GM21515 (cell line): ENCODE data around the gene PSMB10.
"Not testable (repeated sequence)": the region's sequence is repeated elsewhere in the genome, so short reads cannot be mapped to it uniquely, and the experiment has no call there.

ENCODE experiments used
- ATAC-seq: cut with Tn5 transposase; IDR thresholded peaks from one replicate; pipeline ENCODE4 v1.9.1; 2021; ENCODE audit not compliant: unreplicated experiment

PSMB10 gene

DNA sequence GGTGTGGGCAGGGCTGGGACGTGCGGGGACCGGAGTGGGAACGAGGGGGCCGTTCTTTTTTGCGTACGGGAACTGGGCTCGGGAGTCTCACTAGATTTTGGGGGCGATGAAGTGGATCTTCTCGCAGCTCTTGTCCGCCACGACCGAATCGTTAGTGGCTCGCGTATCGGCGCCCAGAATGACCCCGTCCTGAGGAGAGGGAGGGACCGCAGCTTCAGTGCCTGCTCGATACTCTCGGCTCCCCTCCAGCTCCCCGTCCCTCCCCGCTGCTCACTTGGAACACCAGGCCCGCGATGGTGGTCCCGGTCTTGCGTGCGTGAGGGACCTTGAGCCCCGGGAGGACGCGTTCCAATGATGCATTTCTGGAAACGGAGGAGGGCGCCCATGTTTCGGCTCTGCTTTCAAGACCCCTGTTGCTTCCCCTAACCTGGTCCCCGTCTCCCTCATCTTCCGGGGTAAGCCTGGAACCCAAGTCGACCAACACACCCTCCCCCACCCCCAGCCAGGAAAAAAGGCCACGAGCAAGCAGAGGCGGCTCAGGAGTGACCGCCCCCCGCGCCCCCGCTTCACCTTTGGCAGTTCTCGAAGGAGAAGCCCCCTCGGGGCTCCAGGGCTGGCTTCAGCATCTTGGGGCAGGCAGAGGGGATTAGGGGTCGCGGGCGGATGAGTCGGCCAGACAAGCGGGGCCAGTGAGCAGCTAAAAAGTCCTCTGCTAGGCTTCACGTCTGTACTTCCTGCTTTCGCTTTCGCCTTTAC is at the start of gene PSMB10:
TSS of gene PSMB10 (minus strand) at position 727 of the 756 bp plus-strand sequence. CDS start at position 626, 101 bp downstream.
- ATAC-seq, result peak; percentile 2

DNA sequence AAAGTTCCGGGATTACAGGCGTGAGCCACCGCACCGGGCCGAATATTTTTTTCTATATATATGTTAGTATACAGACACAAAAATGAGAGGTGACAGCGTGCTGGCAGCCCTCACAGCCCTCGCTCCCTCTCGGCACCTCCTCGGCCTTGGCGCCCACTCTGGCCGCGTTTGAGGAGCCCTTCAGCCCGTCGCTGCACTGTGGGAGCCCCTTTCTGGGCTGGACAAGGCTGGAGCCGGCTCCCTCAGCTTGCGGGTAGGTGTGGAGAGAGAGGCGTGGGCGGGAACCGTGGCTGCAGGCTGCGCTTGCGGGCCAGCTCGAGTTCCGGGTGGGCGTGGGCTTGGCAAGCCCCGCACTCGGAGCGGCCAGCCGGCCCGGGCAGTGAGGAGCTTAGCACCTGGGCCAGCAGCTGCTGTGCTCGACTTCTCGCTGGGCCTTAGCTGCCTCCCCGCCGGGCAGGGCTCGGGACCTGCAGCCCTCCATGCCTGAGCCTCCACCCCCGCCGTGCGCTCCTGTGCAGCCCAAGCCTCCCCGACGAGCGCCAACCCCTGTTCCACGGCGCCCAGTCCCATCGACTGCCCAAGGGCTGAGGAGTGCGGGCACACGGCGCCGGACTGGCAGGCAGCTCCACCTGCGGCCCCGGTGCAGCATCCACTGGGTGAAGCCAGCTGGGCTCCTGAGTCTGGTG is 45.5 kb upstream of the PSMB10 start:
- ATAC-seq, result no peak

DNA sequence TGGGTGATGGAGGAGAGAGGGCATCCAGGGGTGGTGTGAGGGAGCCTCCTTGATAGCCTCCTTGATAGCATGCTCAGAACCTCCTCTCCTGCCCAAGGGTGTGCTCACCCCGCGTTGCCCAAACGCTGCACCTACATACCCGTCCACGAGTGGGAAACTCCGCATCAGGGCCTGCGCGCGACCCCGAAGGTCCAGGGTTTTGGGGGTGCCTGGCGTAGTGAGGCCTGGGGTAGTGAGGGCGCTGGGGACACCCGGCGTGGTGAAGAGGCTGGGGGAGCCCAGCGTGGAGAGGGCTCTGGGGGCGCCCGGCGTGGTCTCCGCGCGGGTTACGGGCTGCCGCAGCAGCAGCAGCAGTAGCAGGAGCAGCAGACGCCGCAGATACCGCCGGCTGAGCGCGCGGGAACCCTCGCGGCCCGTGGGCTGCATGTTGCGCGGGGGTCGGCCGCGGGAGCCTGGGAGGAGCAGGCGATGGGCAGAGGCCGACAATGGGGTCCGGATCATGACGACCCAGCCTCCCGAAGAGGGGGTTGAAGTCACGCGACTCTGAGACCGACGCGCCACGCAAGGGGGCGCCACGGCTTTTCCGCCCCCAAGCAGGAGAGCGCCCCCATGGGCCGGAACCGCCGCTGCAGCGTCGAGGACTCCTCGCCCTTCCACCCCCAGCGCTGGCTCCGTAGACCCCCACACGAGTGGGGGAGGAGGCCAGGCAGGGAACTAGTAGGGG is 43.5 kb upstream of the PSMB10 start, which contains the start of gene DPEP3:
TSS of gene DPEP3 (minus strand) at position 545 of the 724 bp plus-strand sequence. CDS start at position 426, 119 bp downstream.
- ATAC-seq, result no peak

DNA sequence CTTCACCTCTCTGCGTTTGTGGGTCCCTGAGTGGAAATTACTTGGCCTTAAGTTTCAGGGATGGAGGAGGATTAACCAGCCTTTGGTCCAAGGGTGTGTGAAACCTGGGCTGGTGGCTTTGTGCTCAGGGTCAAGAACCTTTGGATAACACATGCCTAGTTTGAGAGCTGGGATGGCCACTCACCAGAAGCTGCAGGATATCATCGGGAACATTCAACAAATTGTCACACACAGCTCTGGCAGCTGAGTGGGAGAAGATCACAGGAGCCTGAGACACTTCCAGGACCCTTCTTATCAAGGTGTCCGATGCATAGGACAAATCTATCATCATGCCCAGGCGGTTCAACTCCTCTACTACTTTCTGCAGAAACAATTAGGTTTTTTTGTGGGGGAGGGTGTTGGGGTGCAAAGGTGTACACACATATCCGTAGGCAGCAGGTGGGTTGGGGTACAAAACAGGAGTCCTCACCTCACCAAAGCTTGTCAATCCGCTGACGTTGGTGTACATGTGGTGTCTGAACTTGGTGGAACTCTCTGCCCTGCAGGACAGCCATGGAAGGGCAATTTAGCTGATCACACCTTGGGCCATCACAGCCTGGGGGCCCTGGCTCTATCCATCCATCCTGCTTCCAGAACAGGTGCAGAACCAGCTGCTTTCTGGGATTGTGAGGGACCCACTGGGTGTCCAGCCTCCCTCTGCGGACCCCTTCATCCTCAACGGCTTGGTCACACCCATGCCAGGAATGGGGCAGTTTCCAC is 41.0 kb upstream of the PSMB10 start:
- no peak for ATAC-seq

DNA sequence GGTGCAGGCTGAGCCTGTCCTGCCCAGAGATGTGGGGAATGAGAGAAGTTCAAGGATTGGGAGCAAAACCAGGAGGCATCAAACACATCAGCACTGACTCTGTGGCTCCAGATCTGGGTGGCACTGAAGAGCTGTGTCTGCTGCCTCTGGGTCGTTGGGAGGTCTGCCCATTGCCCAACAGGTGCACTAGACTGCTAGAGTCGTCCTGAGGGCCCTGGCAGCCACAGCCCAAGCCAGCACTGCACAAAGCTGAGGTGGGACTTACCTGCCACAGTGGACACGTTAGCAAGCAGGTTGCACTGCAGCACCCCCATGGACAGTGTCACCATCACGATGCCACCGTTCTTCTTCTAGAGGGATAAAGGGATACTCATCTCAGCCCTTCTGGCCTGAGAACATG is 40.4 kb upstream of the PSMB10 start:
- no peak for ATAC-seq

DNA sequence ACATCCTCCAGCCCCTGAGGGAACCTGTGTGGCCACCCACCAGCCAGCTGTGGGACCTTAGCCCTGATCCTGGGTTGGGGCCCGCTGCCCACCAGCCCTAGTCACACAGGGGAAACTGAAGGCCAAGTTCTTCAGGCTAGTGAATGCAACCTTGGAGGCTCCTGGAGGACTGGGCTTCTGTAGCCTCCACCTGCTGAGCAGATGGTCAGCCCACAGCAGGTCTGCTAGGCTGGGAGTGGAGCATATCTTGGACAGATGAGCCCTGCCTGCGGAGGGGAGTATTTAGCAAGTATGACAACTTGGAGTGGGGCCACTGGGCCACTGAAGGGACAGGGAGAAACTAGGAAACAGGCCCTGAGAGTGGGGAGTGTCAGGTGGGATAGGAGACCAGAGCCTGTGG is 39.6 kb upstream of the PSMB10 start:
- ATAC-seq, result no peak

DNA sequence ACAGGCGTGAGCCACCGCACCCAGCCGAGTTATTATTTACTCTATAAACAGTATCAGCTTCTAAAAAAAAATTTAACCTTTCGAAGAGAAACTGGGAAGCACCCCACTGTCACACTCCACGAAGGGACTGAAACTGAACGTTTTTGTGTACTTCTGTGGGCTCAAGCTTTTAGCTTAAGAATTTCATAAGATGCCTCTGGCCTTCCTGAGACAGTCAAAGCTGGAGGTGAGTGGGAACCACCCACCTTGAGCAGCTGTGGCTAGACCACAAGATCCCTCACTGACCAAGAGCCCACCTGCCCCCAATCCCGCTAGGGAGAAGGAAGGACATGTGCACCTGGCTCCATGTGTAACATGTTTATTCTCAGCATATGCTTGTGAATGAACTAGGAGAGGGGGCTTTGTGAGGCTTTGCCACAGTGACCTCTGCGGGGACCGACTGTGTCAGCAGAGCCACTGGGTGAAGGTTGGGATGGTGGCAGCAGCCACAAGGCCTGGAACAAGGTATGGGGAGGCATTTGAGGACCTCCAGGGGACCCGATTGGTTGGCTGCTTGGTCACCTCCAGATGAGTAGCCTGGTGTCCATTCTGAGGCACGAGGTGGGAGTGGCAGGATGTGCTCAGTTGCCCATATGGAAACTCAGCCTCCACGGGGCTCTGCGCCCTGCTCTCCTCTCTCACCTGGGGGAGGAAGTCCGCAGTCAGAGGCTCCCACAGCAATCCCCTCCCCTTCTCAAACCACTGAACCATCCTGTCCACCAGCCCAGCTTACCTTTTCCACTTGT is 38.9 kb upstream of the PSMB10 start:
- ATAC-seq, result no peak

DNA sequence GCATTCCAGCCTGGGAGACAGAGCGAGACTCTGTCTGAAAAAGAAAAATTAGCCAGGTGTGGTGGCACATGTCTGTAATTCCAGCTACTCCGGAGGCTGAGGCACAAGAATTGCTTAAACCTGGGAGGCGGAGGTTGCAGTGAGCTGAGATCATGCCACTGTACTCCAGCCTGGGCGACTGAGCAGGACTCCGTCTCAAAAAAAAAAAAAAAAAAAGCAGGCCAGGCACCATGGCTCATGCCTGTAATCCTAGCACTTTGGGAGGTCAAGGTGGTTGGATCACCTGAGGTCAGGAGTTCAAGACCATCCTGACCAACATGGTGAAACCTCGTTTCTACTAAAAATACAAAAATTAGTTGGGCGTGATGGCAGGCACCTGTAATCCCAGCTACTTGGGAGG is 35.6 kb upstream of the PSMB10 start:
- ATAC-seq, result not testable (repeated sequence)

DNA sequence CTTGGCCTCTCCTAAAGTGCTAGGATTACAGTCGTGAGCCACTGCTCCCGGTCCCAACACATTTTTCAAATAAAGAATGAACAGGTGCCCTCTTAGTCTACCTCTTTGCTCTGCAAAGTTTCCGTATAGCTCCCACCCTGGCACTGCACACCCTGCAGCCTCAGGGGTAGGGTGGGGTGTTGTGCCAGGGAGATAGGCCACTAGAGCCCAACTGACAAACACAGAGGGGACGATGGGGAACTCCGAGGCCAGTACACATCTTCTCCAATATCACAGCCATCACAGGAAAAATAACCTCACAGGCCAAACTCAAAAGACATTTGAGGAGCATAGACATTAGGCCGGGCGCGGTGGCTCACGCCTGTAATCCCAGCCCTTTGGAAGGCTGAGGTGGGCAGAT is 34.5 kb upstream of the PSMB10 start:
- no peak for ATAC-seq

DNA sequence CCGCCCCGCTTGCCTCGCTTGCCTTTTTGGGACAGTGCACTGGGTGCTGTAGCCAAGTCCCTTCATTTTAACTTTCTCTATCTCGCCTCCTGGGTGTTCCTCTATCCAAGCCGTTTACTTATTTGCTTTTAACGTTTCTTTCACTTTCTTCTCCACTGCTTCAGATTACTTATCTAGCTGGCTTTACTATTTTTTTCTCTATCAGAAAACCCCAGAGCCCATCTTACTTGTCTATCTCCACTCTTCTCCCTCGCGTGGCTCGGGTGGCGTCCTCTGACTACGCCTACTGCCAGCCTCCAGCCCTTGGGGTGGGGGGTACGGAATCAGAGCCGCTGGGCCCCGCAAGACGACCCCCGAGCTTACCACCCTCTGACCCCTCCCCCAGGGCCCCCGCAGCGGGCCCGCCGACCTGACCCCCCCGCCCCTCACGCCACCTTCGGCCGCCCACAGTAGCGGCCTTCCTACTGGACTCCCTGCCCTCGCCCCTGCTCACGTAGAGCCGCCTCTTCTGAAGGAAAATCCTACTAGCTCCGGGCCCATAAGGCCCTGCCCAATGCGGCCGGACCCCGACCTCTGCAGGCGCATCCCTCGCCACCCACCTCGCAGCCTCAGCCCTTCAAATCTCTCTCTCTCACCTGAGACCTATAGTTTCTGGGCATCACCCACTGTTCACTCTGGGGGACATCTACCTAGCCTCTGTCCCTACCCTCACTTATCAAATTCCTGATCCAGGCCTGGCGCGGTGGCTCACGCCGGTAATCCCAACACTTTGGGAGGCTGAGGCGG is 32.8 kb upstream of the PSMB10 start:
- no peak for ATAC-seq

DNA sequence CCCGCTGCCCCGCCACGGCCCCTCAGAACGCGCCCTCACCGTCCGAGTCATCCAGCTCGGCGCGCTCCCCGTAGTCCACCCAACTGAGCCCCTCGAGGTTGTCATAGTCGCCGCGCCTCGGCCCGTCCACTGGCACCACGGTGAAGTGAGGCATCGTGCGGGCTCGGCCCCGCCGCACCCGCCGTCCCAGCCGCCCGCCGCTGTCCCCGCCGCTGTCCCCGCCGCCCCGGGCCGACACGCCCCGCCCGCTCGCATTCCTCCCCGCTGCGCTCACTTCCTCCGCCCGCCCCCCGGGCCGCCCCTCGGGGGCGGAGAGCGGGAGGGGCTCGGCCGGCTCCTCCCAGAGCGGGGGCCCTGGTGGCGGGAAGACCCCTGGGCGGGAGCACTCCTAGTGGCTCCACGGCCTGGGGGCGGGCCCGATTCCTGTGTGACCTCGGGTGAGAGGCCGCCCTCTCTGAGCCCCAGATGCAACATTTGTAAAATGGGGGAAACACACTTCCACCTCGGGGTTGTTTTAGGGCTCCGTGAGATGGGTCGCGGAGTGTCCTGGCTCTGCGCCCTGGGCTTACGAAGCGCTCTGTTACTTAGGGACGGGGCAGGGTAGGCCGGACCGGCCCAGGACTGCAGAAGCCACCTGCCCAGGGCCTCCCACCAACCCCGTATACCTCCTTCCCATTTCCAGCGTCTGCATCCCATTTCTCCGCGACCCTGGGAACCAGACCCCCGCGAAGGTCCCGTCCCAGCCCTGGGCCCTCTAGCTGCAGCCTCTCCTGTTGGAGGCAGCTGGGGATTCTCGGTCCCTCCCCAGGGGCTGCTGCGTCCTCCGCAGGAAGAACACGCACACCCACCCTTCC is 32.0 kb upstream of the PSMB10 start, which contains the start of gene SLC12A4:
TSS of gene SLC12A4 (minus strand) at position 238 of the 854 bp plus-strand sequence. CDS start at position 154, 84 bp downstream.
- peak; percentile 72 for ATAC-seq

DNA sequence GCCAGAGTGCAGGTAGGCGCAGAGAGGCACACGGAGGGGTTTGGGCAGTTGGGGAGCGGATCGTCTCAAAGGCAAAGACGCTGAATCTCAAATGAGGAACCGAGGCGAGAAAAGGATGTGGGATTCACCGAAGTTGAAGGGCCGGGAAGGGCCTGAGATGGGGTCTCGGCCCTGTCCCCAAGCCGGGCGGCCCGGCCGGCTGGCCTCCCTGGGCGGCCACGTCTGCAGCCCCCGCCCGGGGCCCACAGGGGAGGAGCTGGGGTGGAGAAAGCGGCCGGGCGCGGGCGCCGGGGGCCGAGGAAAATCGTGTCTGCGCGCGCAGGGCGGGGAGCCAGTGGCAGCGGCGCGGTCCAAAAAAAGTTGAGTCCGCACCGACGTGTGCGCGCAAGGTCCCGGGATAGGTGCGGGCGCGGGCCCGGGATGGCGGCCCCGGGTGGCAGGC is 31.3 kb upstream of the PSMB10 start:
- ATAC-seq, result peak; percentile 20

DNA sequence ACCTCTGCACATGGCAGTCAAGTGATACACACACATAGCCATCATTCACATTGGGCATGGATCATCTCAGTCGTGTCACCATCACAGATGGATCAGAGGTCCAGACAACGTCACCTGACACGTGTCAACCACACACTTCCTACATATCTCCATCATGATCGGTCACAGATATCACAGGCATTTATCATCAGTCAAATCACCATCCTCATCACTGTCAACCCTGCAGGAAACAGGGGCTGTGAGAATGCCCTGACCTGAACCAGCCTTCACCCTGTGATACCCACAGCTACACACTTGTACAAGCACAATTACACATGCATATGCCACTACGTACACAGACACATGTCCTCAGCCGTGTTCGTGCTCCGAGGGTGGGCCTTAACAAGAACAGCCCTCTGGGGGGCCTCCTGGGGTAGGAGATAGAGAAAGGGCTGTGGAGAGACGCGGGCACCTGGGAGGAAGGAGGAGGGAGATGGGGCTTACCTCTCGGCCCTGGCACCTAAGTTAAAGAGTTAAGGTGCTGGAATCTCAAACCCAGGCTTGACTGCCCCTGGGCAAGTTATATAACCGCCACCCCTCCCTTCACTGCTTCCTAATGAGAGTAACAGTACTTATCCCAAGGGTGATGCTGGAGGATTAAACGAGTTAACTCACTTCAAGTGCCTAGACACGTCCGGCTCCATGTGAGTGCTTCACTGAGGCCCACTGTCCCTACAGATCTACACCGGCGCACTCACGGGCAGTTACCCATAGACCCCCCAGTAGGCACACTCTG is 30.7 kb upstream of the PSMB10 start:
- ATAC-seq, result no peak

DNA sequence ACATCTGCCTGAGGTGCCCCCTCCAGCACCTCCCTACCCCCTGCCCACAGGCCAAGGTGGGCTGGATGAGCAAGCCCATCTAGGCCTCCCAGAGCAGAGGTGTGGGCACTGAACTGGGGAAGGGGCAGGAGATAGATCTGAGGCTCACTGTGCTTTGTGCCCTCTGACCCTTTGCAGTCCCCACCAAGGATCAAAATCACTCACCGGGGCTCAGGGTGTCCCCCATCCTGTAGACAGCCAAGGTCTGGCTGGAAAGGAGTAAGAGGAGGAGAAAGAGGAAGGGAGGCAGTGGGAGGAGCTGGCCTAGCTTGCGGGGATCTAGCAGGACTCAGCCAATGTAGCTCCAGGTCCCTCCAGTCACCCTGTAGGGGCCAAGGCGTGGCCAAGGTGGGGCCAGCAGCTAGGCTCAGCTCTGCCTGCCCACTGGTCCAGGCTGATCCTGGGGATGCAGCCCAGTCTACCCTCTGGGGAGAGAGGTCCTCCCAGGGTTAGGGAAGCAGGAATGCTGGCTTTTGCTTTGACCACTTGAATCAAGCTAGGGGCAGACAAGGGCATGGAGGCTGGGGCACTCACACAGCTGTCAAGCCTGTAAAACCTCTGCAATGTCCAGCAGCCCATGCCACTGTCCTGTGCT is 30.0 kb upstream of the PSMB10 start:
- no peak for ATAC-seq

DNA sequence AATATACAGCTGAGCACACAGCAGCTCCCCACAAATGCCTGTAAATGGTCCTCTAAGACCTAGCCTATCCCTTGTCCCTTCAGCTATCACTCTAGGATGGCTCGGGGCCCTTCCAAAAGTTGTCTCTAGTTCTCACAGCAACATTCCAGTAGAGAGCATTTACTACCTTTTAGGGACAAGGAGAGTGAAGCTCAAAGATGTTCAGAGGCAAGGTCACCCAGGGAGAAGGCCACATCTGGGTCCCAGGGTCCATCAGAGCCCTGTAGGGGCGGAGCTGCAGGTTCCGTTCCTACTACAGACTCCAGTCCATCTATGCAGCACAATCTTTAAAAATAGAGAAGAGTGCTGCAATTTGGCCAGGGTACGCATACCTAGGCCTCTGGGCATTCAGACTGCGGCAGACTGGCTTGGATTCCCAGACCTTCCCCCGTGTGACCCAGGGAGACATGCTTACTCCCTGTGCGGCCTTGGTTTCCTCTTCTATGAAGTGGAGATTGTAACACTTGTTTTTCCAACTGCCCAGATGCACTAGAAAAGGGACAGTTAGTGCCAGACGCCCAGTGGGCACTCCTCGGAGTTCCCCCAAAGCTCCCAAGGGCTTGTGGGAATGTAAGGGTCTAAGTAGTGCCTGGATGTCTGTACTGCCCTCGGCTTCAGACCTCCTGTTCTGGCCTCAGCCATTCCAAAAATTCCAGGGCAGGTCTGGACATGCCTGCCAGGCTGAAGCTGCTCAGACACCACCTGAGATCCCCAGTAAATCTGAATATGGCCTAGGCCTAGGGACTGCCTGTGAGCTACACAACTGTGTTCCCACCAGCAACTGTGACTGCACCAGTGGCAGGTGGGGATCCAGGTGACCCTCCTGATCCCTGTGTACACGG is 29.3 kb upstream of the PSMB10 start:
- ATAC-seq, result no peak

DNA sequence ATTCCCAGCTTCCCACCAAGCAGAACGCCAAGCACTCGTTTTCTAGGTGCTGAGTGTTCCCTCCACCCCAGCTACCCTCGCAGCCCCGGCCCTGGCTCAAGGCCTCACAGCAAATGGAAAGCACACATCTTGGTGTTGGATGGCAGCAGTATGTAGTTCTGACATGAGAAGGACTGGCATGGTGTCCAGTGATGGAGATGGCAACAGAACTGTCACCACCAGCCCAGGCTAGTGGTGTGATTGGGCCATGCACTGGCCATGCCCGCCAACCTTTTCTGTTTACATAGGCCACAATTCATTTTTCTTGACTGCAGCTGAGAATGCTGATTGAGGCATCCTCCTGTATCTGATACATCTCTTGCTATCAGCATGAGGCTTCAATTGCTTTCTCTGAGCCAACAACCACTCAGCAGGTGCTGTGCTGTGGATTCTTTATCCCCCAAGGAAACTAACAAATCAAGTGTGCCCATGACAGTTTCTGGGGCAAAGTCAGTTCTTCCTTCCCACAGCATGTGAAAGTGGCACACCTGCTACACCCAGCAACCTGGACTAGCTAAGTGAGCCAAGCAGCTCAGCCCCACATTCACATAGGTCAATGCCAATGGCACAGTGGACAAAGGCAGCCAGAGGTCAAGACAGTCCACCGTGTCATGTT is 28.0 kb upstream of the PSMB10 start:
- ATAC-seq, result no peak
